Activated naive CD4-positive, alpha-beta T cell treated with anti-CD3 and anti-CD28 coated beads, Interleukin-2, amount 50 U/mL, for 24 hours (primary cell): ENCODE results near the gene BNIP1.
"Not testable (repeated sequence)": the region's sequence is repeated elsewhere in the genome, so short reads cannot be mapped to it uniquely, and the experiment has no call there.

Source experiments
- H3K27ac Mint-ChIP-seq: one replicate; pipeline ENCODE4 v1.8.0; 2021; ENCODE audit warnings: mild to moderate bottlenecking, mixed read lengths
- H3K27me3 Mint-ChIP-seq: one replicate; pipeline ENCODE4 v1.8.0; 2021; ENCODE audit warnings: mixed read lengths
- H3K36me3 Mint-ChIP-seq: one replicate; pipeline ENCODE4 v1.8.0; 2021; ENCODE audit warnings: mixed read lengths
- H3K4me1 Mint-ChIP-seq: one replicate; pipeline ENCODE4 v1.8.0; 2021; ENCODE audit warnings: mixed read lengths
- H3K4me3 Mint-ChIP-seq: one replicate; pipeline ENCODE4 v1.8.0; 2021; ENCODE audit warnings: mild to moderate bottlenecking, mixed read lengths
- H3K9me3 Mint-ChIP-seq: one replicate; pipeline ENCODE4 v1.8.0; 2021; ENCODE audit warnings: mixed read lengths

The BNIP1 gene, protein sequence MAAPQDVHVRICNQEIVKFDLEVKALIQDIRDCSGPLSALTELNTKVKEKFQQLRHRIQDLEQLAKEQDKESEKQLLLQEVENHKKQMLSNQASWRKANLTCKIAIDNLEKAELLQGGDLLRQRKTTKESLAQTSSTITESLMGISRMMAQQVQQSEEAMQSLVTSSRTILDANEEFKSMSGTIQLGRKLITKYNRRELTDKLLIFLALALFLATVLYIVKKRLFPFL

DNA sequence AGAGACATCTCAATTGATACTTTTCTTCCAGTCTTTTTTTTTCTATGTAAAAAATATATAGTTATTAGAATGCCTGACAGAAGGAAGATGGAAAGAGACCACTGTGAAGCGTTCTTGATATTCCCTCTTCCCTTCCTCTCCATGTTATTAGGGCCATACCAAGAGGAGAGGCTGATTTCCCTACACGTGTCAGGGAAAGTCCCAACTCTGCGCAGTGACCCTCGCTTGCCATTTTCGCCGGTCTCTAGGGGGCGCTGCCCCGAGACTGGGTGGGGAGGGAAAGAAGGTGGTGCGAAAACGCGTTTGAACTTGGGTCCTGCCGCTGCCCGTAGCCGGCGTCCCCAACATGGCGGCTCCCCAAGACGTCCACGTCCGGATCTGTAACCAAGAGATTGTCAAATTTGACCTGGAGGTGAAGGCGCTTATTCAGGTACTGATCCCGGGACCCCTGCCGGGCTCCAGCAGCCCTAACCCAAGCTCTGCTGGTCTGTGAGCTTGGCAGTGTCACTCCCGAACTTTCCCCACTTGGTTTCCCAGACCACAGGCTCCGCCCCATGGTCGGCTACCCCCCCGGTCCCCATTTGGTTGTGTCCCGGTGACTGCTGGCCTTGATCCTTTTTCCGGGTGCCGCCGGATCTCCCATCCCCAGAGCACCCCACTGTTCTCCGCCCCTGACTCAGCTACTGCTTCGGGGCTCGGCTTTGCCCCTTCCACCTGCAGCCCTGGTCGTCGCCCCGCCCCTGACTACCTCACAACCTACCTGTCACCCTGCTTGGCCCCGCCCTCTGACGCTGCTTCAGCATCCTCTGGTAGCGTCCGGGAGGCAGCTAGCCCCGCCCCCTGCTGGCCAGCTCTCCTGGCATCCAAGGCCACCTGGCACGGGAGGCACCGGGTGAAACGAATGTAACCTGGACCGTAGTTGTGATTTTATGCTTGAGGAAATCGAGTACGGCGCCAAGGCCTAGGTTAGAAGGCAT lies at the start of gene BNIP1:
Gene BNIP1, plus strand, starts transcription at position 332 of the 977 bp plus-strand sequence. Its CDS starts 15 bp downstream, at position 347.
- H3K9me3 Mint-ChIP-seq, result no peaks in the 10 kb centered on the region
- H3K27ac Mint-ChIP-seq, result peak within 1 kb of the TSS; percentile 100
- H3K27me3 Mint-ChIP-seq, result no peaks in the 10 kb centered on the region
- peaks cover 9% of the 10 kb centered on the region for H3K36me3 Mint-ChIP-seq
- peak within 1 kb of the TSS; percentile 99 for H3K4me3 Mint-ChIP-seq
- peaks cover 18% of the 10 kb centered on the region for H3K4me1 Mint-ChIP-seq

DNA sequence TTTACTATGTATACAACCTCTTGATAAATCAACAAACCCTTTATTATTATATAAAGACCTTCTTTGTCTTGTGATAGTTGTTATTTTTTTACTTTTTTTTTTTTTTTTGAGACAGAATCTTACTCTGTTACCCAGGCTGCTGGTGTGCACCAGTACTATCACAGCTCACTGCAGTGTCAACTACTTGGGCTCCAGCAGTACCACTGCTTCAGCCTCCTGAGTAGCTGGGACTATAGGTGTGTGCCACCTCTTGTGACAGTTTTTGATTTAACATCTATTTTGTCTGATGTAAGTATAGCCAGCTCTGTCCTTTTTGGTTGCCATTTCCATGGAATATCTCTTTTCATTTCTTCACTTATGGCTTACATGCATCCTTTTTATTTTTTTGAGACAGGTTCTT lies 45.5 kb upstream of the BNIP1 start:
- no peaks in the 10 kb centered on the region for H3K27me3 Mint-ChIP-seq
- H3K9me3 Mint-ChIP-seq, result peaks cover 4% of the 10 kb centered on the region
- peaks cover 64% of the 10 kb centered on the region for H3K4me1 Mint-ChIP-seq
- no peak overlapping the region for H3K4me3 Mint-ChIP-seq
- H3K27ac Mint-ChIP-seq, result peak overlapping the region; percentile 82
- H3K36me3 Mint-ChIP-seq, result peaks cover 17% of the 10 kb centered on the region

DNA sequence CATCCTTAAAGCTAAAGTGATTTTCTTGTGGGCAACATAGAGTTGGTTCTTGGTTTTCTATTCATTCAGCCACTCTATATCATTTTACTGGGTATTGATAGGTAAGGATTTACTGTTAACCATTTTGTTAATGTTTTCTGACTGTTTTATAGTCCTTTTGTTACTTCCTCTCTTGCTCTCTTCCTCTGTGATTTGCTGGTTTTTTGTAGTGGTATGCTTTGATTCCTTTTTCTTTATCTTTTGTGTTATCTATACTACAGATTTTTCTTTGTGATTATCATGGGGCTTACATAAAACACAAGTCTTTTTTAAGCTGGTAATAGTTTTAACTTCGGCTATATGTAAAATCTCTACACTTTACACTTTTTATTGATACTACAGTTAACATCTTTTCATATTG lies 44.9 kb upstream of the BNIP1 start:
- no peak overlapping the region for H3K4me3 Mint-ChIP-seq
- H3K36me3 Mint-ChIP-seq, result peaks cover 14% of the 10 kb centered on the region
- peaks cover 67% of the 10 kb centered on the region for H3K4me1 Mint-ChIP-seq
- no peaks in the 10 kb centered on the region for H3K27me3 Mint-ChIP-seq
- H3K27ac Mint-ChIP-seq, result peak overlapping the region; percentile 1
- peaks cover 4% of the 10 kb centered on the region for H3K9me3 Mint-ChIP-seq

GRCh38 chr5:173101245-173101644 lies 43.1 kb upstream of the BNIP1 start:
- Mint-ChIP-seq H3K4me1 (peaks cover 69% of the 10 kb centered on the region), H3K27ac (no peak overlapping the region), H3K4me3 (no peak overlapping the region), H3K36me3 (peaks cover 9% of the 10 kb centered on the region), H3K9me3 (peaks cover 4% of the 10 kb centered on the region), H3K27me3 (no peaks in the 10 kb centered on the region)

DNA sequence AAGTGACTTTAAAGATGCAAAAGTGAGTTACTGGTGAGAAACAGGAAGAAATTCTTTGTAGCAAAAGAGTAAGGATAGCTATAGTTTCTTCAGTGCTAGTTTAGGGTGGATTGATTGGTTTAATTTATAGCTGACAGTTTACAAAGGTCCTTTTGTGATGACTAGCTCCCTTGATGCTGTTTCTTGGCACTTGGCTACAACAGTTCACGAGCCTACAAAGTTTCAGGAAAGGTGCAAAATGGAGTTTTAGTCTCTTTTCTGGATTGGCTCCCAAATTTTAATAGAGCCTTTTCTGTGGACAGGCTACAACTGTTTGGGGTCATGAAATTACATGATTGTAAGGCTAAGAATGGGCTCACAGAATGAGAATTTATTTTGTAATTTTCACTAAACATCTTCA lies 40.9 kb upstream of the BNIP1 start:
- H3K4me3 Mint-ChIP-seq, result no peak overlapping the region
- no peak overlapping the region for H3K27ac Mint-ChIP-seq
- peaks cover 4% of the 10 kb centered on the region for H3K9me3 Mint-ChIP-seq
- H3K36me3 Mint-ChIP-seq, result peaks cover 7% of the 10 kb centered on the region
- no peaks in the 10 kb centered on the region for H3K27me3 Mint-ChIP-seq
- peaks cover 48% of the 10 kb centered on the region for H3K4me1 Mint-ChIP-seq

GRCh38 chr5:173108914-173109313 lies 35.4 kb upstream of the BNIP1 start:
- Mint-ChIP-seq H3K27ac (no peak overlapping the region), H3K27me3 (no peaks in the 10 kb centered on the region), H3K36me3 (peaks cover 6% of the 10 kb centered on the region), H3K4me1 (peaks cover 12% of the 10 kb centered on the region), H3K4me3 (no peak overlapping the region), H3K9me3 (no peaks in the 10 kb centered on the region)

- no peaks in the 10 kb centered on the region for H3K9me3 Mint-ChIP-seq
- peaks cover 23% of the 10 kb centered on the region for H3K36me3 Mint-ChIP-seq
- H3K27me3 Mint-ChIP-seq, result no peaks in the 10 kb centered on the region
- H3K27ac Mint-ChIP-seq, result no peak overlapping the region
- peaks cover 4% of the 10 kb centered on the region for H3K4me1 Mint-ChIP-seq
- no peak overlapping the region for H3K4me3 Mint-ChIP-seq
Measured at GRCh38 chr5:173114536-173114935, 29.8 kb upstream of the BNIP1 start.

GRCh38 chr5:173119719-173120118 lies 24.6 kb upstream of the BNIP1 start:
- Mint-ChIP-seq H3K4me1 (peaks cover 4% of the 10 kb centered on the region), H3K4me3 (no peak overlapping the region), H3K27me3 (no peaks in the 10 kb centered on the region), H3K9me3 (no peaks in the 10 kb centered on the region), H3K36me3 (peaks cover 33% of the 10 kb centered on the region), H3K27ac (no peak overlapping the region)

GRCh38 chr5:173123416-173123815 lies 20.9 kb upstream of the BNIP1 start:
- Mint-ChIP-seq H3K27me3 (no peaks in the 10 kb centered on the region), H3K9me3 (no peaks in the 10 kb centered on the region), H3K4me1 (no peaks in the 10 kb centered on the region), H3K27ac (no peak overlapping the region), H3K4me3 (no peak overlapping the region), H3K36me3 (peaks cover 28% of the 10 kb centered on the region)

DNA sequence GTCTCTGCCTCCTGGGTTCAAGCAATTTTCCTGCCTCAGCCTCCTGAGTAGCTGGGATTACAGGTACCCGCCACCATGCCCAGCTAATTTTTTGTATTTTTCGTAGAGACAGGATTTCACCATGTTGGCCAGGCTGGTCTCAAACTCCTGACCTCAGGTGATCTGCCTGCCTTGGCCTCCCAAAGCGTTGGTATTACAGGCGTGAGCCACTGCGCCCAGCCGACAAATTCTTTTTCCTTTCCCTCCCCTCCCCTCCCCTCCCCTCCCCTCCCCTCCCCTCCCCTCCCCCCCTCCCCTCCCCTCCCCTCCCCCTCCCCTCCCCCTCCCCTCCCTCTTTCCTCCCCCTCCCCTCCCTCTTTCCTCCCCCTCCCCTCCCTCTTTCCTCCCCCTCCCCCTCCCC lies 12.2 kb upstream of the BNIP1 start:
- H3K27ac Mint-ChIP-seq, H3K9me3 Mint-ChIP-seq, H3K36me3 Mint-ChIP-seq, H3K4me1 Mint-ChIP-seq, H3K27me3 Mint-ChIP-seq, H3K4me3 Mint-ChIP-seq: not testable (repeated sequence)

- Mint-ChIP-seq H3K4me3 (no peak overlapping the region), H3K27me3 (no peaks in the 10 kb centered on the region), H3K36me3 (no peaks in the 10 kb centered on the region), H3K27ac (no peak overlapping the region), H3K9me3 (no peaks in the 10 kb centered on the region), H3K4me1 (no peaks in the 10 kb centered on the region)
Measured at GRCh38 chr5:173138707-173139106, 5.6 kb upstream of the BNIP1 start.

- Mint-ChIP-seq H3K36me3 (no peaks in the 10 kb centered on the region), H3K4me3 (no peak overlapping the region), H3K27ac (no peak overlapping the region), H3K27me3 (no peaks in the 10 kb centered on the region), H3K9me3 (no peaks in the 10 kb centered on the region), H3K4me1 (peaks cover 4% of the 10 kb centered on the region)
Measured at GRCh38 chr5:173139631-173140030, 4.7 kb upstream of the BNIP1 start.

DNA sequence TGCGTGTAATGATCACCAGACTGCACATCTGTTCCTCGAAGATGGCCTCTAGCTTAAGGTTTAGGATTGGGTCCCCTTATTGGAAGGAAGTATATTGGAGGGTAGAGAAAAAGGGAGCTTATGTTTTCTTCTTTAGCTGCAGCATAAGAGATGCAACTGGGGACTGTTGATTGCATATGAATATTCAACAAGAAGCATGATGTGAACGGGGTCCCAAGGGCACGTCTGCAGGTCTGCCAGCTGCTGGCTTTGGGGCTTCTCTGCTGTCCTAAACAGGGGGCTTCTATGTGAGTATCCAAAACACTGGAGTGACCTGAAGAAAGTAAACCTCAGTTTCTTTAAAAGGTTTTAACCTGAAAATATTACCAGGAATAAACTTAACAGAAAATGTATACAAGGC lies 3.6 kb upstream of the BNIP1 start:
- no peak overlapping the region for H3K27ac Mint-ChIP-seq
- no peaks in the 10 kb centered on the region for H3K36me3 Mint-ChIP-seq
- H3K9me3 Mint-ChIP-seq, result no peaks in the 10 kb centered on the region

DNA sequence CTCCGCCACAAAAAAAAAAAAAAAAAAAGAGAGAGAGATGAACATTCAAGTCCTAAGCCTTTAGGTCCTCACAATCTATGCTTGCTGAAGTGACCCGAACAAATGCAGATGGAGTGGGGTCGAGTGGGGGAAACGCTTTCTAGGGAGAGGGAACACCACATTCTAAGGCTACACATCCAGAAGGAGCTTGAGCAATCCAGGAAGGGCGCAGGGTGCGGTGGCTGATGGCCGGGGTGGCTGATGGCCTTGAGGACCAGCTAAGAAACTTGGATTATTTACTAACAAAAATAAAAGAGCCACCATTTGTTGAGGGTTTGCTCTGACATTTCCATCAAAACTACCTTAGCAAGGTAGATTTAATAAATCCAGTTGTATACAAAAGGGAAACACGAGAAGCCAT lies 764 bp upstream of the BNIP1 start:
- Mint-ChIP-seq H3K36me3 (peaks cover 3% of the 10 kb centered on the region), H3K27ac (peak overlapping the region; percentile 17), H3K4me3 (no peak overlapping the region), H3K27me3 (no peaks in the 10 kb centered on the region), H3K9me3 (no peaks in the 10 kb centered on the region), H3K4me1 (peaks cover 18% of the 10 kb centered on the region)

More for the DNA sequence above, 3.6 kb upstream of the BNIP1 start:
- Mint-ChIP-seq H3K27me3 (no peaks in the 10 kb centered on the region), H3K4me3 (no peak overlapping the region), H3K4me1 (peaks cover 13% of the 10 kb centered on the region)

GRCh38 chr5:173148354-173148753 lies 4.0 kb downstream of the BNIP1 start:
- H3K4me1 Mint-ChIP-seq, result peaks cover 18% of the 10 kb centered on the region
- no peak overlapping the region for H3K4me3 Mint-ChIP-seq
- peaks cover 16% of the 10 kb centered on the region for H3K36me3 Mint-ChIP-seq
- H3K27me3 Mint-ChIP-seq, result no peaks in the 10 kb centered on the region
- no peak overlapping the region for H3K27ac Mint-ChIP-seq
- H3K9me3 Mint-ChIP-seq, result no peaks in the 10 kb centered on the region

DNA sequence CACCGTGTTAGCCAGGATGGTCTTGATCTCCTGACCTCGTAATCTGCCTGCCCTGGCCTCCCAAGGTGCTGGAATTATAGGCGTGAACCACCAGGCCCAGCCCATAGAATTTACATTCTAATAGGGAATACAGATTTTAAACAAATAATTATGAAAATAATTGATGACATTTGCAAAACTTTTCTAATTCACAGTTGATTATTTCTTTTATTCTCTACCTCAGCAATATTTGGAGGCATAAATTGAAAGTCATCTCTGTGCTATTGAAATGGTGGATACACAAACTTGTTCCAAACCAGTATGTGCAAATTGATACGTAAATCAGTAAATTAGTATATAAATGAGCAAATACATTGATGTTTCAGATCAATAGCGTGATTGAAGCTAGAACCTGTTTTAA lies 8.2 kb downstream of the BNIP1 start:
- no peak overlapping the region for H3K27ac Mint-ChIP-seq
- no peaks in the 10 kb centered on the region for H3K9me3 Mint-ChIP-seq
- no peaks in the 10 kb centered on the region for H3K4me1 Mint-ChIP-seq
- no peak overlapping the region for H3K4me3 Mint-ChIP-seq
- peaks cover 22% of the 10 kb centered on the region for H3K36me3 Mint-ChIP-seq
- no peaks in the 10 kb centered on the region for H3K27me3 Mint-ChIP-seq
